Activated T-cell treated with anti-CD3 and anti-CD28 coated beads for 4 hours (primary cell): ENCODE data around the gene TMEM253.

ENCODE experiments used
- DNase-seq: peaks from one replicate; pipeline ENCODE4 v3.0.0-alpha.2; 2020

The TMEM253 gene

GRCh38 chr14:21100931-21101330, at the start of gene TMEM253:
Gene TMEM253, plus strand, starts transcription at chr14:21101066. Its CDS starts 278 bp downstream, at chr14:21101344.
- DNase-seq, result no peak

- no peak for DNase-seq
Observed at GRCh38 chr14:21053184-21054122, 47.4 kb upstream of the TMEM253 start.

GRCh38 chr14:21054123-21054767, 46.6 kb upstream of the TMEM253 start:
- no peak for DNase-seq

- DNase-seq, result no peak
Observed at GRCh38 chr14:21054768-21055145, 46.1 kb upstream of the TMEM253 start.

- DNase-seq, result no peak
Observed at GRCh38 chr14:21055432-21056117, 45.3 kb upstream of the TMEM253 start.

- no peak for DNase-seq
Observed at GRCh38 chr14:21056520-21057163, 44.2 kb upstream of the TMEM253 start.

- no peak for DNase-seq
Observed at GRCh38 chr14:21057803-21058675, 42.8 kb upstream of the TMEM253 start, which contains the start of gene RNASE8. Gene RNASE8, plus strand, starts transcription at chr14:21057822. Its CDS starts 71 bp downstream, at chr14:21057893.

- DNase-seq, result no peak
Observed at GRCh38 chr14:21058903-21059302, 42.0 kb upstream of the TMEM253 start.

- no peak for DNase-seq
Observed at GRCh38 chr14:21059842-21060613, 40.8 kb upstream of the TMEM253 start.

- no peak for DNase-seq
Observed at GRCh38 chr14:21060614-21061346, 40.1 kb upstream of the TMEM253 start.

GRCh38 chr14:21061347-21061668, 39.6 kb upstream of the TMEM253 start:
- DNase-seq, result no peak

- DNase-seq, result no peak
Observed at GRCh38 chr14:21063479-21063878, 37.4 kb upstream of the TMEM253 start.

GRCh38 chr14:21066882-21067502, 33.9 kb upstream of the TMEM253 start:
- no peak for DNase-seq

GRCh38 chr14:21068521-21069387, 32.1 kb upstream of the TMEM253 start:
- no peak for DNase-seq

- no peak for DNase-seq
Observed at GRCh38 chr14:21069388-21070082, 31.3 kb upstream of the TMEM253 start.

GRCh38 chr14:21070083-21070609, 30.7 kb upstream of the TMEM253 start, which contains the start of gene ARHGEF40:
Gene ARHGEF40, plus strand, starts transcription at chr14:21070304. Its CDS starts 93 bp downstream, at chr14:21070397.
- no peak for DNase-seq

- no peak for DNase-seq
Observed at GRCh38 chr14:21070610-21071224, 30.1 kb upstream of the TMEM253 start.
